B cell (primary cell): ENCODE measurements around the gene GATAD2B.

Experiments
- EZH2 ChIP-seq: IDR thresholded peaks from 2 replicates; pipeline ENCODE4 v1.6.1; 2012; ENCODE audit warnings: borderline replicate concordance, low read depth, mild to moderate bottlenecking, moderate library complexity, low read length; ENCODE audit not compliant: insufficient read depth, poor library complexity, severe bottlenecking
- TF ChIP-seq, protein P1 (sequence below): fragments of 200-600 bp; IDR thresholded peaks from one replicate; pipeline ENCODE4 v1.8.0; 2022; ENCODE audit warnings: antibody characterized with exemption, mild to moderate bottlenecking

DNA sequence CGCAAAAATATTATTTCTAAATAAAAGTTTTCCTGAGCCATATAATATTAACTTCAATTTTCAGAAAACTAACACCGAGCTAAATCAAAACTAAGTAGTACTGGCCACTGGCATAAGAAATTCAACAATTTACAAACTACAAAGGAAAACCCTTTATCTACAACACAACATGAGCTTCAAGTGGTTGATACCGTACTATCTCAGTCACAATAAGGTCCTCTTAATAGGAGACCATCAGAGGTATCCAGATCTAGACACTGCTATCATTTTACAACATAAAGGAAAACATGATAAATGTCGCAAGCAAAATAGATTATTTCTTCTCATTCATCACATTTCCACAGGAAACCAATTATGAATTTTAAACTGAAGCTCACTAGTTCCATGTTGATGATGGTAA lies 39.5 kb downstream of the GATAD2B start:
- no peak for TF ChIP-seq EZH2
- TF ChIP-seq, protein P1, sequence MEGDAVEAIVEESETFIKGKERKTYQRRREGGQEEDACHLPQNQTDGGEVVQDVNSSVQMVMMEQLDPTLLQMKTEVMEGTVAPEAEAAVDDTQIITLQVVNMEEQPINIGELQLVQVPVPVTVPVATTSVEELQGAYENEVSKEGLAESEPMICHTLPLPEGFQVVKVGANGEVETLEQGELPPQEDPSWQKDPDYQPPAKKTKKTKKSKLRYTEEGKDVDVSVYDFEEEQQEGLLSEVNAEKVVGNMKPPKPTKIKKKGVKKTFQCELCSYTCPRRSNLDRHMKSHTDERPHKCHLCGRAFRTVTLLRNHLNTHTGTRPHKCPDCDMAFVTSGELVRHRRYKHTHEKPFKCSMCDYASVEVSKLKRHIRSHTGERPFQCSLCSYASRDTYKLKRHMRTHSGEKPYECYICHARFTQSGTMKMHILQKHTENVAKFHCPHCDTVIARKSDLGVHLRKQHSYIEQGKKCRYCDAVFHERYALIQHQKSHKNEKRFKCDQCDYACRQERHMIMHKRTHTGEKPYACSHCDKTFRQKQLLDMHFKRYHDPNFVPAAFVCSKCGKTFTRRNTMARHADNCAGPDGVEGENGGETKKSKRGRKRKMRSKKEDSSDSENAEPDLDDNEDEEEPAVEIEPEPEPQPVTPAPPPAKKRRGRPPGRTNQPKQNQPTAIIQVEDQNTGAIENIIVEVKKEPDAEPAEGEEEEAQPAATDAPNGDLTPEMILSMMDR: no peak
